HEK293 (cell line): ENCODE results near the gene MYLK.
A peak's percentile ranks its signal among the peaks of the same experiment; 100 is the strongest.

Source experiments
- CTCF ChIA-PET: fragments of 350-600 bp; formaldehyde crosslinking; extraction: SDS; loops from one replicate; lab custom pipeline; 2021; ENCODE audit warnings: antibody characterized with exemption; lab: Yijun Ruan, JAX
- POLR2A ChIA-PET: fragments of 300-600 bp; formaldehyde crosslinking; extraction: SDS; loops from one replicate; lab custom pipeline; 2020; ENCODE audit warnings: antibody characterized with exemption, inconsistent platforms; lab: Yijun Ruan, JAX
- H3K27ac ChIP-seq: fragments of 200-500 bp; sonication (Bioruptor generic); 2 replicates; pipeline ENCODE4 v1.5.1; 2014; ENCODE audit warnings: low read depth, low read length, control low read depth, inconsistent platforms; ENCODE audit errors: extremely low read depth
- H3K36me3 ChIP-seq, 2 experiments: fragments of 200-500 bp in 1 of 2; sonication (Bioruptor generic) in 1 of 2; 1 replicate in 1 of 2; 2 replicates in 1 of 2; pipeline ENCODE4 v1.5.1; 2014 to 2017; ENCODE audit warnings: inconsistent platforms in 2 of 2, low read length in 2 of 2; ENCODE audit not compliant: control insufficient read depth in 2 of 2, insufficient read depth in 1 of 2
- H3K4me1 ChIP-seq: fragments of 200-500 bp; sonication (Bioruptor generic); 2 replicates; pipeline ENCODE4 v1.5.1; 2014; ENCODE audit warnings: mild to moderate bottlenecking, low read length, inconsistent platforms; ENCODE audit not compliant: control insufficient read depth, insufficient read depth
- H3K4me3 ChIP-seq: 2 replicates; pipeline ENCODE4 v1.5.1; 2011; ENCODE audit warnings: low read depth, mild to moderate bottlenecking, control low read depth, low read length, moderate library complexity
- H3K9me3 ChIP-seq: fragments of 200-500 bp; sonication (Bioruptor generic); 2 replicates; pipeline ENCODE4 v1.5.1; 2014; ENCODE audit warnings: low read depth, low read length, inconsistent platforms; ENCODE audit not compliant: control insufficient read depth, insufficient read depth
- HIC1 ChIP-seq: fragments of 450-650 bp; formaldehyde crosslinking; IDR thresholded peaks from 2 replicates; pipeline ENCODE4 v1.5.1; 2016; ENCODE audit warnings: missing biosample characterization, missing genetic modification characterization
- ZBTB11 ChIP-seq: fragments of 450-650 bp; formaldehyde crosslinking; conservative IDR thresholded peaks from 2 replicates; pipeline ENCODE4 v1.5.1; 2016; ENCODE audit warnings: low read depth, missing biosample characterization, missing genetic modification characterization
- ZBTB20 ChIP-seq: fragments of 450-650 bp; formaldehyde crosslinking; IDR thresholded peaks from 2 replicates; pipeline ENCODE4 v1.5.1; 2016; ENCODE audit warnings: missing biosample characterization, missing genetic modification characterization
- ZBTB6 ChIP-seq: fragments of 450-650 bp; formaldehyde crosslinking; IDR thresholded peaks from 2 replicates; pipeline ENCODE4 v1.5.1; 2017; ENCODE audit warnings: missing biosample characterization, missing genetic modification characterization
- ZFP37 ChIP-seq: fragments of 450-650 bp; formaldehyde crosslinking; IDR thresholded peaks from 2 replicates; pipeline ENCODE4 v1.5.1; 2016; ENCODE audit warnings: missing biosample characterization, missing genetic modification characterization
- ZFP69B ChIP-seq: fragments of 450-650 bp; formaldehyde crosslinking; IDR thresholded peaks from 2 replicates; pipeline ENCODE4 v1.5.1; 2016; ENCODE audit warnings: missing biosample characterization, missing genetic modification characterization
- ZNF132 ChIP-seq: fragments of 450-650 bp; formaldehyde crosslinking; IDR thresholded peaks from 2 replicates; pipeline ENCODE4 v1.5.1; 2017; ENCODE audit warnings: missing biosample characterization, missing genetic modification characterization, borderline replicate concordance
- ZNF18 ChIP-seq: fragments of 450-650 bp; formaldehyde crosslinking; IDR thresholded peaks from 2 replicates; pipeline ENCODE4 v1.5.1; 2016; ENCODE audit warnings: missing biosample characterization, missing genetic modification characterization
- ZNF202 ChIP-seq: fragments of 450-650 bp; formaldehyde crosslinking; IDR thresholded peaks from 2 replicates; pipeline ENCODE4 v1.5.1; 2016; ENCODE audit warnings: missing biosample characterization, missing genetic modification characterization, borderline replicate concordance
- ZNF211 ChIP-seq: fragments of 450-650 bp; formaldehyde crosslinking; IDR thresholded peaks from 2 replicates; pipeline ENCODE4 v1.5.1; 2016; ENCODE audit warnings: low read depth, missing biosample characterization, missing genetic modification characterization
- ZNF280C ChIP-seq: fragments of 450-650 bp; formaldehyde crosslinking; IDR thresholded peaks from 2 replicates; pipeline ENCODE4 v1.5.1; 2016; ENCODE audit warnings: missing biosample characterization, missing genetic modification characterization
- ZNF354C ChIP-seq: fragments of 450-650 bp; formaldehyde crosslinking; IDR thresholded peaks from 2 replicates; pipeline ENCODE4 v1.5.1; 2016; ENCODE audit warnings: missing biosample characterization, missing genetic modification characterization, low read depth, borderline replicate concordance
- ZNF580 ChIP-seq: fragments of 450-650 bp; formaldehyde crosslinking; IDR thresholded peaks from 2 replicates; pipeline ENCODE4 v1.5.1; 2016; ENCODE audit warnings: missing biosample characterization, missing genetic modification characterization
- ZNF654 ChIP-seq: fragments of 450-650 bp; formaldehyde crosslinking; IDR thresholded peaks from 2 replicates; pipeline ENCODE4 v1.5.1; 2016; ENCODE audit warnings: low read depth, missing biosample characterization, missing genetic modification characterization
- ZNF692 ChIP-seq: fragments of 450-650 bp; formaldehyde crosslinking; IDR thresholded peaks from 2 replicates; pipeline ENCODE4 v1.5.1; 2016; ENCODE audit warnings: missing biosample characterization, missing genetic modification characterization
- ZNF768 ChIP-seq: fragments of 450-650 bp; formaldehyde crosslinking; IDR thresholded peaks from 2 replicates; pipeline ENCODE4 v1.5.1; 2018; ENCODE audit warnings: missing biosample characterization, mild to moderate bottlenecking, missing genetic modification characterization
- ZNF843 ChIP-seq: fragments of 450-650 bp; formaldehyde crosslinking; IDR thresholded peaks from 2 replicates; pipeline ENCODE4 v1.5.1; 2016; ENCODE audit warnings: missing biosample characterization, missing genetic modification characterization
- ZSCAN5A ChIP-seq: fragments of 450-650 bp; formaldehyde crosslinking; IDR thresholded peaks from 2 replicates; pipeline ENCODE4 v1.5.1; 2016; ENCODE audit warnings: missing biosample characterization, missing genetic modification characterization

Gene MYLK

GRCh38 chr3:123642957-123643330 is 241.2 kb downstream of the MYLK start (continued):
- no peak for TF ChIP-seq HIC1 (tag by site-specific recombination)
- TF ChIP-seq, all 188 proteins: peak for 0

GRCh38 chr3:123642182-123642956 is 241.8 kb downstream of the MYLK start:
- TF ChIP-seq ZNF768 (tag by site-specific recombination) (peak; percentile 85; the same call in 1 of the 2 replicates), ZFP69B (tag by site-specific recombination) (peak; percentile 57; the same call in 1 of the 2 replicates), ZNF692 (tag by site-specific recombination) (peak; percentile 63; the same call in 1 of the 2 replicates), ZNF202 (tag by site-specific recombination) (no peak), ZNF18 (tag by site-specific recombination) (peak; percentile 88), ZNF132 (tag by site-specific recombination) (no peak), ZBTB11 (no peak), ZNF280C (no peak), ZNF654 (tag by site-specific recombination) (peak; percentile 53), ZBTB6 (tag by site-specific recombination) (no peak), ZNF354C (tag by site-specific recombination) (no peak), ZNF843 (tag by site-specific recombination) (no peak), ZSCAN5A (tag by site-specific recombination) (no peak), ZFP37 (0 out of 2 replicates have a peak, but pooled peaks have one; percentile 16), ZNF211 (tag by site-specific recombination) (no peak), ZBTB20 (tag by site-specific recombination) (no peak), ZNF580 (0 out of 2 replicates have a peak, but pooled peaks have one; percentile 45)
- CTCF ChIA-PET = interaction anchor here (0.6 to 6.9 kb wide), 42 partner anchors 8 to 1047 kb away, joined by 3 to 82 read pairs (median 4); partner anchors contain the start of gene KALRN
- H3K27ac ChIP-seq = no peak overlapping the region
- no peaks in the 10 kb centered on the region for H3K9me3 ChIP-seq
- POLR2A ChIA-PET = interaction anchor here (0.9 kb wide), 1 partner anchor 58 kb away, joined by 3 read pairs; the partner anchor contains the start of gene HACD2
- H3K36me3 ChIP-seq = peaks cover 0 to 10% of the 10 kb centered on the region in 2 experiments; a peak in 1 of 3 replicates
- no peaks in the 10 kb centered on the region for H3K4me1 ChIP-seq
- no peak overlapping the region for H3K4me3 ChIP-seq
